IPS DF 19.7 (cell line): Measurements from ENCODE around the gene NCEH1.
"Not testable (repeated sequence)": the region's sequence is repeated elsewhere in the genome, so short reads cannot be mapped to it uniquely, and the experiment has no call there.

Experiments
- DNase-seq: peaks from one replicate; pipeline ENCODE4 v3.0.0-alpha.2; 2013; ENCODE audit warnings: low read depth, low spot score

NCEH1 gene

GRCh38 chr3:172676196-172676922 is 34.5 kb downstream of the NCEH1 start:
- DNase-seq: no peak

- DNase-seq: no peak
These were observed 35.2 kb downstream of the NCEH1 start for GRCh38 chr3:172675441-172676193.

- DNase-seq: no peak
These were observed 37.6 kb downstream of the NCEH1 start for GRCh38 chr3:172673210-172673679.

GRCh38 chr3:172669021-172669420 is 41.8 kb downstream of the NCEH1 start:
- no peak for DNase-seq

- DNase-seq: peak; percentile 54
These were observed 43.8 kb downstream of the NCEH1 start for GRCh38 chr3:172666873-172667694.

- DNase-seq: no peak
These were observed 44.5 kb downstream of the NCEH1 start for GRCh38 chr3:172666181-172666872.

GRCh38 chr3:172665510-172665909 is 45.4 kb downstream of the NCEH1 start:
- DNase-seq: not testable (repeated sequence)

GRCh38 chr3:172660421-172660820 is 50.4 kb downstream of the NCEH1 start:
- not testable (repeated sequence) for DNase-seq

- no peak for DNase-seq
These were observed 51.4 kb downstream of the NCEH1 start for GRCh38 chr3:172659246-172660002.

- DNase-seq: no peak
These were observed 52.3 kb downstream of the NCEH1 start for GRCh38 chr3:172658344-172659245.

GRCh38 chr3:172656602-172657001 is 54.3 kb downstream of the NCEH1 start:
- DNase-seq: no peak

- DNase-seq: no peak
These were observed 55.5 kb downstream of the NCEH1 start for GRCh38 chr3:172655388-172655787.

GRCh38 chr3:172654470-172654869 is 56.4 kb downstream of the NCEH1 start:
- DNase-seq: no peak

- no peak for DNase-seq
These were observed 57.8 kb downstream of the NCEH1 start for GRCh38 chr3:172653004-172653572.

- DNase-seq: no peak
These were observed 58.8 kb downstream of the NCEH1 start for GRCh38 chr3:172651936-172652625.

GRCh38 chr3:172649987-172650386 is 60.9 kb downstream of the NCEH1 start:
- no peak for DNase-seq

- no peak for DNase-seq
These were observed 62.1 kb downstream of the NCEH1 start for GRCh38 chr3:172648747-172649146.

GRCh38 chr3:172647823-172648222 is 63.0 kb downstream of the NCEH1 start:
- DNase-seq: no peak

GRCh38 chr3:172647080-172647479 is 63.8 kb downstream of the NCEH1 start:
- DNase-seq: no peak
